SK-N-SH (cell line): ENCODE measurements around the gene AGPAT3. TPM values are rescaled to one million over a fixed set of nuclear protein-coding genes. Genes with fewer than 3 reads are reported as not detected.

Experiments used
- CTCF ChIA-PET: fragments of 300-600, 350-600 bp; formaldehyde crosslinking; extraction: SDS; loops from one replicate; lab custom pipeline; 2021; lab: Yijun Ruan, JAX
- POLR2A ChIA-PET: fragments of 350-600 bp; sonication (Branson Sonifier 250); formaldehyde crosslinking; extraction: SDS; loops from one replicate; lab custom pipeline; 2020; ENCODE audit warnings: antibody characterized with exemption, inconsistent platforms; lab: Yijun Ruan, JAX
- DNase-seq: peaks from one replicate; pipeline ENCODE4 v3.0.0; 2012
- H2AFZ ChIP-seq: fragments of 200-600 bp; sonication (generic); 2 replicates; pipeline ENCODE4 v1.8.1; 2016; ENCODE audit warnings: antibody characterized with exemption, mild to moderate bottlenecking, low read depth
- H3F3A ChIP-seq: fragments of 200-600 bp; sonication (generic); replicated peaks from 2 replicates; pipeline ENCODE3; 2016; ENCODE audit warnings: antibody characterized with exemption, mild to moderate bottlenecking; ENCODE audit not compliant: insufficient read depth
- H3K27ac ChIP-seq, 2 experiments: fragments of 200-500 bp in 1 of 2; fragments of 200-600 bp in 1 of 2; sonication (Bioruptor generic) in 1 of 2; sonication (generic), shearing (Covaris generic) in 1 of 2; 2 replicates each; pipeline versions ENCODE4 v1.5.1 to v1.6.1; 2014 to 2016; ENCODE audit warnings: low read depth in 2 of 2, inconsistent platforms in 1 of 2, low read length in 1 of 2, mild to moderate bottlenecking in 1 of 2, mixed read lengths in 1 of 2
- H3K27me3 ChIP-seq: fragments of 200-600 bp; sonication (generic), shearing (Covaris generic); 2 replicates; pipeline ENCODE4 v1.6.1; 2016; ENCODE audit warnings: mixed run types; ENCODE audit not compliant: insufficient read depth
- H3K36me3 ChIP-seq, 2 experiments: fragments of 200-500 bp in 1 of 2; fragments of 200-600 bp in 1 of 2; sonication (Bioruptor generic) in 1 of 2; sonication (generic) in 1 of 2; replicated peaks in 1 of 2; 2 replicates each; pipeline versions ENCODE3 to v1.5.1; 2014 to 2016; ENCODE audit warnings: low read length in 1 of 2, mild to moderate bottlenecking in 1 of 2; ENCODE audit not compliant: insufficient read depth in 2 of 2, control insufficient read depth in 1 of 2
- H3K4me1 ChIP-seq, 2 experiments: fragments of 200-500 bp in 1 of 2; fragments of 200-600 bp in 1 of 2; sonication (Bioruptor generic) in 1 of 2; sonication (generic), shearing (Covaris generic) in 1 of 2; 2 replicates each; pipeline versions ENCODE4 v1.5.1 to v1.6.1; 2014 to 2016; ENCODE audit warnings: low read depth in 1 of 2, low read length in 1 of 2, mixed run types in 1 of 2; ENCODE audit not compliant: insufficient read depth in 2 of 2, control insufficient read depth in 1 of 2
- H3K4me2 ChIP-seq: fragments of 200-600 bp; sonication (generic), shearing (Covaris generic); 2 replicates; pipeline ENCODE4 v1.6.1; 2017; ENCODE audit warnings: mixed run types
- H3K4me3 ChIP-seq, 2 experiments: fragments of 200-500 bp in 1 of 2; fragments of 200-600 bp in 1 of 2; sonication (Bioruptor generic) in 1 of 2; sonication (generic), shearing (Covaris generic) in 1 of 2; 2 replicates each; pipeline versions ENCODE4 v1.5.1 to v1.8.1; 2014 to 2016; ENCODE audit warnings: low read depth in 2 of 2, inconsistent platforms in 1 of 2, low read length in 1 of 2, mild to moderate bottlenecking in 1 of 2, mixed read lengths in 1 of 2, moderate library complexity in 1 of 2
- H3K79me2 ChIP-seq: fragments of 200-600 bp; sonication (generic); 2 replicates; pipeline ENCODE4 v1.8.1; 2017; ENCODE audit warnings: mild to moderate bottlenecking; ENCODE audit not compliant: insufficient read depth
- H3K9ac ChIP-seq: fragments of 200-600 bp; sonication (generic); 2 replicates; pipeline ENCODE4 v1.6.1; 2017; ENCODE audit warnings: mixed run types
- H3K9me2 ChIP-seq: fragments of 200-600 bp; sonication (generic); 2 replicates; pipeline ENCODE4 v1.6.1; 2017; ENCODE audit warnings: mixed run types
- H3K9me3 ChIP-seq: fragments of 200-600 bp; sonication (generic); 2 replicates; pipeline ENCODE4 v1.6.1; 2017; ENCODE audit warnings: mixed run types, mild to moderate bottlenecking, moderate library complexity
- H4K20me1 ChIP-seq: fragments of 200-600 bp; sonication (generic); 2 replicates; pipeline ENCODE4 v1.6.1; 2017; ENCODE audit warnings: mild to moderate bottlenecking, mixed run types; ENCODE audit not compliant: insufficient read depth
- EZH2phosphoT487 ChIP-seq: fragments of 200-600 bp; sonication (generic); IDR thresholded peaks from 2 replicates; pipeline ENCODE4 v1.6.1; 2017; ENCODE audit warnings: low read depth, mixed run types, mild to moderate bottlenecking, antibody characterized with exemption, moderate library complexity, borderline replicate concordance
- FOXM1 ChIP-seq: IDR thresholded peaks from 2 replicates; pipeline ENCODE4 v1.4.0; 2012; ENCODE audit warnings: low read depth, mild to moderate bottlenecking
- GATA2 ChIP-seq: sonication (generic); formaldehyde crosslinking; IDR thresholded peaks from 2 replicates; pipeline ENCODE4 v1.5.0; 2020; ENCODE audit warnings: mild to moderate bottlenecking, missing genetic modification reagents
- JUND ChIP-seq: IDR thresholded peaks from 2 replicates; pipeline ENCODE4 v1.4.0; 2012
- MAX ChIP-seq: IDR thresholded peaks from 2 replicates; pipeline ENCODE4 v1.4.0; 2012; ENCODE audit warnings: low read depth
- MEF2A ChIP-seq: IDR thresholded peaks from 2 replicates; pipeline ENCODE4 v1.4.0; 2012; ENCODE audit warnings: low read depth, borderline replicate concordance
- MXI1 ChIP-seq: IDR thresholded peaks from 2 replicates; pipeline ENCODE4 v1.6.1; 2012; ENCODE audit warnings: mild to moderate bottlenecking, low read depth, low read length, improper control_type of control experiment
- NFIC ChIP-seq: IDR thresholded peaks from 2 replicates; pipeline ENCODE4 v1.4.0; 2012; ENCODE audit warnings: borderline replicate concordance
- NRF1 ChIP-seq: IDR thresholded peaks from 2 replicates; pipeline ENCODE4 v1.6.1; 2012; ENCODE audit warnings: low read depth, mild to moderate bottlenecking, low read length
- PBX3 ChIP-seq: IDR thresholded peaks from 2 replicates; pipeline ENCODE4; 2012
- RAD21 ChIP-seq: IDR thresholded peaks from 2 replicates; pipeline ENCODE4 v1.6.1; 2012; ENCODE audit warnings: mild to moderate bottlenecking, low read length
- RCOR1 ChIP-seq: fragments of 150-350 bp; IDR thresholded peaks from 2 replicates; pipeline ENCODE4 v1.6.1; 2017; ENCODE audit warnings: antibody characterized with exemption, low read length
- REST ChIP-seq: IDR thresholded peaks from 2 replicates; pipeline ENCODE4 v1.6.1; 2012; ENCODE audit warnings: mild to moderate bottlenecking, low read depth, low read length, moderate library complexity
- RFX5 ChIP-seq: IDR thresholded peaks from 2 replicates; pipeline ENCODE4 v1.6.1; 2012; ENCODE audit warnings: mild to moderate bottlenecking, improper control_type of control experiment, low read length
- RXRA ChIP-seq: IDR thresholded peaks from 2 replicates; pipeline ENCODE4 v1.4.0; 2012; ENCODE audit warnings: low read depth, mild to moderate bottlenecking, borderline replicate concordance
- SMC3 ChIP-seq: IDR thresholded peaks from 2 replicates; pipeline ENCODE4 v1.6.1; 2012; ENCODE audit warnings: low read depth, low read length, improper control_type of control experiment
- TAF1 ChIP-seq: IDR thresholded peaks from 2 replicates; pipeline ENCODE4 v1.6.1; 2012; ENCODE audit warnings: low read depth, mild to moderate bottlenecking, low read length, moderate library complexity, borderline replicate concordance
- USF1 ChIP-seq: IDR thresholded peaks from 2 replicates; pipeline ENCODE4 v1.4.0; 2012; ENCODE audit warnings: low read depth, borderline replicate concordance
- ZBTB33 ChIP-seq: IDR thresholded peaks from 2 replicates; pipeline ENCODE4 v1.4.0; 2012; ENCODE audit warnings: low read depth, borderline replicate concordance
- WGBS: methylation state at CpG from one replicate; pipeline ENCODE4 v1.1.6; 2017; ENCODE audit warnings: low lambda C conversion rate; 5-methylcytosine and 5-hydroxymethylcytosine counted together
- polyA plus RNA-seq, 3 experiments: library from polyadenylated mRNA; depleted of rRNA; stranded (reverse); fragments of >200 nt; gene quantifications; 2 replicates each; pipeline ENCODE4 v1.2.3, GENCODE V29; 2012

AGPAT3 gene
- polyA plus RNA-seq, 1 of the 3 experiments (the other 2 are of a cell fraction), result 35.3 TPM

GRCh38 chr21:43930074-43930847 lies 65.2 kb downstream of the AGPAT3 start:
- Histone ChIP-seq H3K9me2 (no peaks in the 10 kb centered on the region), H3K4me2 (no peak overlapping the region), H3K9me3 (no peaks in the 10 kb centered on the region), H3K4me1 (no peaks in the 10 kb centered on the region; a peak in 1 of 4 replicates), H2AFZ (no peak overlapping the region), H4K20me1 (0 out of 2 replicates have a peak, but pooled peaks cover 2% of the 10 kb centered on the region), H3K27ac (no peak overlapping the region), H3F3A (no peaks in the 10 kb centered on the region), H3K27me3 (no peaks in the 10 kb centered on the region), H3K9ac (no peak overlapping the region), H3K4me3 (no peak overlapping the region), H3K79me2 (peaks cover 7% of the 10 kb centered on the region; the same call in 1 of the 2 replicates), H3K36me3 (peaks cover 0 to 30% of the 10 kb centered on the region in 2 experiments)
- no peak for DNase-seq
- TF ChIP-seq RAD21, result no peak
- TF ChIP-seq FOXM1, result no peak
- no peak for TF ChIP-seq ZBTB33
- TF ChIP-seq MEF2A, result no peak
- TF ChIP-seq EZH2phosphoT487, result no peak
- TF ChIP-seq USF1, result no peak
- TF ChIP-seq RFX5, result no peak
- TF ChIP-seq NFIC, result no peak
- no peak for TF ChIP-seq NRF1
- no peak for TF ChIP-seq RXRA
- no peak for TF ChIP-seq MAX
- TF ChIP-seq TAF1, result no peak
- ChIA-PET POLR2A (no interaction called here), CTCF (interaction anchor here (0.6 to 1.5 kb wide), 2 partner anchors 9 to 142 kb away, joined by 3 to 5 read pairs; no protein-coding TSS in a partner anchor)
- 88% methylated on average over 15 of the region's 25 CpGs for WGBS

- peaks cover 0 to 24% of the 10 kb centered on the region in 2 experiments for H3K36me3 ChIP-seq
- no peak overlapping the region for H3K4me2 ChIP-seq
- CTCF ChIA-PET, result interaction anchor here (0.6 to 1.9 kb wide), 3 partner anchors 11 to 142 kb away, joined by 3 to 4 read pairs (median 4); no protein-coding TSS in a partner anchor
Observed at GRCh38 chr21:43930848-43931375, 65.9 kb downstream of the AGPAT3 start.

More at GRCh38 chr21:43930848-43931375, 65.9 kb downstream of the AGPAT3 start:
- Histone ChIP-seq H2AFZ (no peak overlapping the region), H3K4me1 (no peaks in the 10 kb centered on the region; a peak in 1 of 4 replicates), H3K27ac (no peak overlapping the region), H3K27me3 (no peaks in the 10 kb centered on the region), H3K9me3 (no peaks in the 10 kb centered on the region), H3K79me2 (peaks cover 7% of the 10 kb centered on the region; the same call in 1 of the 2 replicates)
- POLR2A ChIA-PET, result no interaction called here
- 93% methylated on average over 17 of the region's 18 CpGs for WGBS
- TF ChIP-seq JUND, result no peak
- no peak for TF ChIP-seq PBX3
- TF ChIP-seq RCOR1, result no peak
- TF ChIP-seq SMC3, result no peak
- no peak for TF ChIP-seq FOXM1
- TF ChIP-seq MXI1, result no peak
- TF ChIP-seq GATA2 (CRISPR knock-in tag), result no peak
- TF ChIP-seq EZH2phosphoT487, result no peak
- TF ChIP-seq RXRA, result no peak
- TF ChIP-seq REST, result no peak
- TF ChIP-seq RAD21, result no peak
- TF ChIP-seq, all 33 proteins: peak for 0
- H3K4me3 ChIP-seq, result no peak overlapping the region
- H3K9ac ChIP-seq, result no peak overlapping the region
- H4K20me1 ChIP-seq, result 0 out of 2 replicates have a peak, but pooled peaks cover 2% of the 10 kb centered on the region
- DNase-seq, result no peak
- no peaks in the 10 kb centered on the region for H3K9me2 ChIP-seq
- no peaks in the 10 kb centered on the region for H3F3A ChIP-seq
